ENCODE data around the gene CASQ1.

DNA sequence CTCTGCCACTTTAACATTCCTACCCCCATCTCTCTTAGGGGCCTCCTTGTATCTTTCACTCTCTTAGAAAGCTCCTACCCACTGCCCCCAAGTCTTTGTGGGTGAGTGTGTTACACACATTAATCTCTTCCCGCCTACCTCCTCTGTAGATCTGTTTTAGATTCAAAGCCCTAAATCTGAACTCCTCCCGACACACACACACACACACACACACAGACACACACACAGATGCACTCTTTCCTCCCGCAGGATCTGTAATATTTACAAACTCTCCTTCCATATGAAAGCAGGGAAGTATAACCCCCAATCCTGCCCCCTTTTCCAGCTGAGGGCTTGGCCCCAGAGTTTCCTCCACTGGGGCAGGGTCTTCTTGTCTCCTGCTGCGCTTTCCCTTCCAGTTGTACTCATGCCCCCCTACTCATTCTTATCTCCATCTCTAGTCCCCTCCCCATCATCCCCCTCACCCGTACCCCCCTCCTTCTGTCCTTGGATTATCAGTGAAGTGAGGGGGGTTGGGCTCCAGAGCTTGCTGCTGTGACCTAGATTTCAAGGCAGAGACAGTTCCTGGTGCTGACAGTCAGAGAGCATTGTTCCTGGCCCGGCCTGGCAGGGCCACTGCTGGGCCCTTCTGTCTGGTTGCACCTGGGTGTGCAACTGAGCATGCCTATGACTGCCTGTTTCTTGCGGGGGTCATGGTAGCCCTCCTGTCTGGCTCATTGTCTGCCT is 19.1 kb downstream of the CASQ1 start:
- TF ChIP-seq ZNF274 (IDR thresholded peaks at IDR 0.05; ENCODE audit: low read depth, low read length) (no peak), YY1 (IDR thresholded peaks at IDR 0.05; ENCODE audit: insufficient read depth, insufficient read length) (no peak), SUZ12 (IDR thresholded peaks at IDR 0.05; ENCODE audit: extremely low read depth, insufficient read depth, insufficient read length) (no peak)

Measured in NT2/D1 (cell line).